AG04450 (cell line): ENCODE data around the gene ARHGAP22. TPM values are rescaled to one million over a fixed set of nuclear protein-coding genes. Genes with fewer than 3 reads are reported as not detected.

Experiments
- CTCF ChIA-PET: fragments of 300-600, 350-600 bp; formaldehyde crosslinking; extraction: SDS; loops from one replicate; lab custom pipeline; 2022; ENCODE audit warnings: antibody characterized with exemption, inconsistent platforms; lab: Charles Lee
- POLR2A ChIA-PET: fragments of 350-600 bp; formaldehyde crosslinking; extraction: SDS; loops from one replicate; lab custom pipeline; 2021; ENCODE audit warnings: antibody characterized with exemption, inconsistent platforms; lab: Yijun Ruan, JAX
- DNase-seq: peaks from one replicate; pipeline ENCODE4 v3.0.0-alpha.2; 2011; ENCODE audit warnings: low read depth, low spot score
- H3K27ac ChIP-seq: one replicate; pipeline ENCODE4 v1.5.1; 2012; ENCODE audit warnings: low read depth, low read length, control low read depth
- H3K27me3 ChIP-seq: one replicate; pipeline ENCODE4 v1.6.0; 2012; ENCODE audit warnings: low read length; ENCODE audit not compliant: control insufficient read depth, insufficient read depth
- H3K4me3 ChIP-seq: 2 replicates; pipeline ENCODE4 v1.5.1; 2011; ENCODE audit warnings: mild to moderate bottlenecking, low read depth, low read length, control low read depth
- H3K9me3 ChIP-seq: 2 replicates; pipeline ENCODE4 v1.5.1; 2012; ENCODE audit warnings: low read length; ENCODE audit not compliant: control insufficient read depth, insufficient read depth
- polyA plus RNA-seq: library from polyadenylated mRNA; depleted of rRNA; stranded (reverse); fragments of >200 nt; gene quantifications from 2 replicates; pipeline ENCODE4 v1.2.3, GENCODE V29; 2011
- TF ChIP-seq, protein P1 (sequence below): IDR thresholded peaks from 2 replicates; pipeline ENCODE4 v1.5.1; 2011; ENCODE audit warnings: low read depth, low read length, control low read depth, inconsistent platforms

Gene ARHGAP22
- polyA plus RNA-seq, 1 experiment, result 8.2 TPM

DNA sequence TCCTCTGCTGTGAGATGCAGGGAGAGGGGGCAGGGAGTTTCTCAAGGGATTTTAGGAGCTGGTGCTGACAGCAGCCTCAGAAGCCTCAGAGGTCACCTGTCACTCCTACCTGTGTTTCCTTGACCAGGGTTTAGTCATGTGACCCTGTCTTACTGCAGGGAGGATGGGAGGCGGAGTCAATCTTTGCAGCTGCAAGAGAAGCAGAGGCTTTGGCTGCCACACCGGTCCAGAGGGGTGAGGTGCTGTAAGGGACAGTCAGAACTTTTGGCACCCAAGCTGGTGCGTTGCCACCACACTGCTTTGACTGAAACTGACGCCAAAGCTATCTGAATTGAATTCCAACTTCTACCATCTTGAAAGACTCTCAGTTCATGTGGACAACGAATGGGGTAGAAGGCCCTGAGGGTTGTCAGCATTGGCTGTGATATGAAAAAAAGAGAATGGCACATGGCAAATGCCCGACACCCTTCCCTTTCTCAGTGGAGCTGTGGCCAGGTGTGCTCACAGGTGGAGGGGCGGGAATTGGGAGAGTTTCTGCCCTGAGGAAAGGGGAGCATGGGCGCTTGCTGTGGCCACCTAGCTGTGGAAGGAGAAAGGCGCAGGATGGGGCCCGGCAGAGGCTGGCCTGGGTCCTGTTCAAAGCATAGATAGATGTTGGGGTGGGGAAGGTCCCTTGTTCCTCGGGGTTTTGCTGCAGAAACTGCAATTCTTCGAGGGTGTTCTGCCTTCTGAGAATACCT, 69.3 kb downstream of the ARHGAP22 start:
- no peak overlapping the region for H3K4me3 ChIP-seq
- CTCF ChIA-PET, result interaction anchor here (1.5 to 4.4 kb wide), 4 partner anchors 12 to 123 kb away, joined by 5 to 22 read pairs (median 10); no protein-coding TSS in a partner anchor
- H3K27ac ChIP-seq, result no peak overlapping the region
- DNase-seq, result no peak
- no peaks in the 10 kb centered on the region for H3K27me3 ChIP-seq
- POLR2A ChIA-PET, result no interaction called here
- TF ChIP-seq, protein P1, sequence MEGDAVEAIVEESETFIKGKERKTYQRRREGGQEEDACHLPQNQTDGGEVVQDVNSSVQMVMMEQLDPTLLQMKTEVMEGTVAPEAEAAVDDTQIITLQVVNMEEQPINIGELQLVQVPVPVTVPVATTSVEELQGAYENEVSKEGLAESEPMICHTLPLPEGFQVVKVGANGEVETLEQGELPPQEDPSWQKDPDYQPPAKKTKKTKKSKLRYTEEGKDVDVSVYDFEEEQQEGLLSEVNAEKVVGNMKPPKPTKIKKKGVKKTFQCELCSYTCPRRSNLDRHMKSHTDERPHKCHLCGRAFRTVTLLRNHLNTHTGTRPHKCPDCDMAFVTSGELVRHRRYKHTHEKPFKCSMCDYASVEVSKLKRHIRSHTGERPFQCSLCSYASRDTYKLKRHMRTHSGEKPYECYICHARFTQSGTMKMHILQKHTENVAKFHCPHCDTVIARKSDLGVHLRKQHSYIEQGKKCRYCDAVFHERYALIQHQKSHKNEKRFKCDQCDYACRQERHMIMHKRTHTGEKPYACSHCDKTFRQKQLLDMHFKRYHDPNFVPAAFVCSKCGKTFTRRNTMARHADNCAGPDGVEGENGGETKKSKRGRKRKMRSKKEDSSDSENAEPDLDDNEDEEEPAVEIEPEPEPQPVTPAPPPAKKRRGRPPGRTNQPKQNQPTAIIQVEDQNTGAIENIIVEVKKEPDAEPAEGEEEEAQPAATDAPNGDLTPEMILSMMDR, result peak; percentile 11; the same call in 1 of the 2 replicates
- no peaks in the 10 kb centered on the region for H3K9me3 ChIP-seq

DNA sequence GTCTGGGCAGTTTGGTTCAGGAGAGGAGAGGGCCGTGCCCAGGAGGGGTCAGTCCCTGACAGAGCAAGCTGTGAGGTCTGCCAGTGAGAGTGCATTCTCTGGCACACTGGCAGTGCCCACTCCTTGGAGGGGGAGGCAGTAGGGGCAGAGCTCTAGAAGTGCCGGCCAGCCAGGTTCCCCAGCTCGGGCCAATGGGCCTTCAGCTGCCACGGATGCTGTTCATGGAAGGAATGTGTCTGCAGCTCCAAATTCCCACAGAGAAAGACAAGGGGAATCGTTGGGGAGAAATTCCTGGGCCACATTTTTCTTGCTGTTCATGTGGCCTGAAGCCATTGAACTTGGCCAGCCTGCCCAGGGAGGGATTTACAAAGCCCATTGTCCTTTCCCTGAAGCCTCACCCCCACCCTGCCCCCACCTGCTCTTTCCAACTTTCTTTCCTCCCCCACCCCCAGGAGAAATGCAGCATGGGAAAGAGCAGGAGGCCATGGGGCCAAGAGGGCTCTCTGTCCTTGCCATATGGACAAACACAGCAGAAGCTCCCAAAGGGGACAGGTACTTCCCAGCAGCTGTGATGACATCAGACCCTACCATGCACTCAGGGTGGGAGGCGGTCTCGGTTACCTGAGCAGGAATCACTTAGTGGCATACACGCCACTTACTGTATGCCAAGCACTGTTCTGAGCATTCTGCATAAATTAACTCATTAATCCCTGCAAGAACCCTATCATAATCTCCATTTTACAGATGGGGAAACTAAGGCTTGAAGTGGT, 70.7 kb downstream of the ARHGAP22 start:
- POLR2A ChIA-PET, result no interaction called here
- Histone ChIP-seq H3K27ac (no peak overlapping the region), H3K9me3 (no peaks in the 10 kb centered on the region), H3K27me3 (no peaks in the 10 kb centered on the region), H3K4me3 (no peak overlapping the region)
- CTCF ChIA-PET, result interaction anchor here (0.6 to 4.4 kb wide), 4 partner anchors 10 to 1261 kb away, joined by 6 to 22 read pairs (median 10); no protein-coding TSS in a partner anchor
- TF ChIP-seq, protein P1, result no peak
- no peak for DNase-seq

DNA sequence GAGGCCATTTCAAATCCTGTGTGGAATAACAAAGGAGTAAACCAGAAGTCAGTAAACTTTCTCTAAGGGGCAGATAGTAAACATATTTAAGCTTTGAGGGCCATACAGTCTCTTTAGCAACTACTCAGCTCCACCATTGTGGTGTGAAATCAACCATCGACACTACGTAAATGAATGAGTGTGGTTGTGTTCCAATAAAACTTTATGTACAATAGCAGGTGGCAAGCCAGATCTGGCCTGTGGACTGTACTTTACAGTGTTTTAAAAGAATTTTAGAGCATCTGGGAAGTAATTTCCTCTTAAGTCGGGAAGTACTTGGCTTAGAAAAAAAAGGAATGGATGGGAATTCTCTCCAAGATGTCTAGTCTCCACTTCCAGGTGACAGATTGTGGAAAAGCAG, 71.3 kb downstream of the ARHGAP22 start:
- DNase-seq, result no peak
- Histone ChIP-seq H3K4me3 (no peak overlapping the region), H3K27me3 (no peaks in the 10 kb centered on the region), H3K27ac (no peak overlapping the region), H3K9me3 (no peaks in the 10 kb centered on the region)
- CTCF ChIA-PET, result interaction anchor here (4.4 kb wide), 1 partner anchor 10 kb away, joined by 22 read pairs; no protein-coding TSS in a partner anchor
- TF ChIP-seq, protein P1, result no peak
- POLR2A ChIA-PET, result interaction anchor here (0.7 kb wide), 1 partner anchor 11 kb away, joined by 3 read pairs; no protein-coding TSS in a partner anchor

DNA sequence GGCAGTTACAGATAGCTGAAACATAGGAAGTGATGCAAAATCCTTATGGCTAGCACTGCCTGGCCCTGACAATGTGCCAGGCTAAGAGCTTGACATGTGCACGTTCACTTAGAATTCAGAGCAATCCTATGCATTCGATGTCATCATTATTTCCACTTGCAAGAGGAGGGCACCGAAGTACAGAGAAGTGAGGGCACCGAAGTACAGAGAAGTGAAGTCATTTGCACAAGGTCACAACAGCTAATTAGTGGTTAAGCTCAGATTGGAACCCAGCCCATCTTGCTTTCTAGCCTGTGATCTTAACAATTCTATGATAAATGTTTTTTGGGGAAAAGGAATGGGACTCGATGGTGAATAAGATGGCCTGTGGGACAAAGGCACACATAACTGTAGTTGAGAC, 73.4 kb downstream of the ARHGAP22 start:
- Histone ChIP-seq H3K4me3 (no peak overlapping the region), H3K27me3 (no peaks in the 10 kb centered on the region), H3K9me3 (no peaks in the 10 kb centered on the region), H3K27ac (no peak overlapping the region)
- CTCF ChIA-PET, result interaction anchor here (1.2 kb wide), 1 partner anchor 125 kb away, joined by 5 read pairs; no protein-coding TSS in a partner anchor
- DNase-seq, result no peak
- TF ChIP-seq, protein P1, result no peak
- POLR2A ChIA-PET, result interaction anchor here (0.7 kb wide), 1 partner anchor 124 kb away, joined by 4 read pairs; no protein-coding TSS in a partner anchor
